Stimulated activated CD8-positive, alpha-beta memory T cell treated with anti-CD3 and anti-CD28 coated beads, Interleukin-7, amount 100 ng/mL, for 24 hours (primary cell): Measurements from ENCODE around the gene TMEM72.

ENCODE experiments used
- DNase-seq: peaks from one replicate; pipeline ENCODE4 v3.0.0-alpha.2; 2020; ENCODE audit warnings: low read depth

TMEM72 gene

DNA sequence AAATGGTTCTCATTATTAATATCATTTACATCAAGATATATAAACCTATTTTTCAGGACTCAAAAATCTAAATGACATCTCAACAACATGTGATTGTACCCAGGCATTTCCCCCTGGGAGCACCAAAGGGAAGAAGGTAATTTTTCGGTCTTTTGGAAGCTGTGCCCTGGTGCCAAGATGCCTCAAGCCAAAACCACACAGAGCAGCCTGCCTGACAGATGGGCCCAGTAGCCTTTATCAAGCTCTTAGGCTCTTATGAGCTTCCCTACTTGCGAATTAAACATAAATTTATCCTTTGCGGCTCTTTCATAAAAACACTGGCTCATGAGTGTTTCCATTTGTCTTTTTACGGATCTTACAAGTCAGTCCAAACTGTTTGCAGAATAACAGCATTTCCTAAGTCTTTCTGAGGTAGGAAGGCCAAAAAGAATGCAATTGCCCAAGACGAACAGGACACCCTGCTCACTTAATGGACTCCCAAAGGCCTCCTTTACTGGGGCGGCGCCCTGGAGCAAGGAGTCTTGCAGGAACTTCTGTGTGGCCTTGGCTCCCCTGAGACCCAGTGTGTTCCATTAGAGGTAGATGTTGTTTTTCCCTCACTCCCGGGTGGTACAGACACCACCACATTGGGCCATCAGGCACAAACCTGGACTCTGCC, 44.4 kb downstream of the TMEM72 start:
- DNase-seq = no peak

DNA sequence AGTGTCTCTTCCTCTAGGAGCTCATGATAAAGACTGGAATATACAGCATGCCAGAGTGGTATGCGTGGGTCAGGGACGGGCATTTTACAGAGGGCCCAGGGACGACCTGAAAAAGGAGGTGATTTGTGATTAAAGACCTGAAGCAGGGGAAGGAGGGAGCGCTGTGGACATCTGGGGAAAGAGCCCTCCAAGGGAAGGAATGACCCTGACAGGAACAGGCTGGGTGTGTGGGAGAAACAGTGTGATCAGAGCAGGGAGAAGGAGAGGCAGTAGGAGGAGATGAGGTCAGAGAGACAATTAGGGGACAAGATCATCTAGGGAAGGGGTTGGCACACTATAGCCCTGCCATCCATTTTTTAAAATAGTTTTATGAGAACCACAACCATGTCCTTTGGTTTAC, 45.1 kb downstream of the TMEM72 start:
- no peak for DNase-seq

DNA sequence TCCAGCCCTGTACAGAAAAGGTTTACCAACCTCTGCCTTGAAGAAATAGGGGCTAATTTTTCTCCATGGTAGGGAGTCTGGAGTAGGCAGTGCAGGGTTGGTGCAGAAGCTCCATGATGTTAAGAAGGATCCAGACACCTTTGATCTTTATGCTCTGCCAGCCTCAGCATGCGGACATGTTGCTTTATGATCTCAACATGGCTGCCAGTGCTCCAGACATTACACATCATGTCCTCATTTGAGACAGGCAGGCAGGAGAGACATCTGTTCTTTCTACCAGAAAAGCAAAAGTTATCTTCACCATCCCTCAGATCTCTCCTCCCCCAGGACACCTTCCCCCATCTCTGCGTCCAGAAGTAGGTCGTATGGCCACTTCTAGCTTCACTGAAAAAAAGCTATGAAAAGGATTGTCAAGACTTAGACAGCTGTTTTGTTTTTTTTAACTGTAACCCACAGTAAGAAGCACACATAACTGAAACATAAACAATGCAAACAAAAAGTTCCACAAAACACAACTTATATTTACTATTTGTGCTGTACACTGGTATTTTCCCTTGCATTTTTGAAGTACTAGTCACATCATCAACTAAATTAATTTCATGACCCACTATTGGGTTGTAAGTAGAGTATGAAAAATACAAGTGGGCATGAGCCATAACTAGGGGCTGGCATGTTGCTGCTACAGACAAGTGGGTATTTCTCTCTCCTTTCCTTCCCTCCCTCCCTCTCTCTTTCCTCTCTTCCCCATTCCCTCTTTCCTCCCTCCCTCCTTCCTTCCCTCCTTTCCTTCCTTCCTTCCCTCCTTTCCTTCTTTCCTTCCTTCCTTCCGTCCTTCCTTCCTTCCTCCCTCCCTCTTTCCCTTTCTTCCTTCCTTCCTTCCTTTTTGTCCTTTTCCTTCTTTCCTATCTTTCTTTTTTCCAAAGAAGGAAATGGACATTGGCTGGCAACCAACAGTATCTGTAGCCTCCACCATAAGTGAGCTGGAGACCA, 45.9 kb downstream of the TMEM72 start:
- no peak for DNase-seq

DNA sequence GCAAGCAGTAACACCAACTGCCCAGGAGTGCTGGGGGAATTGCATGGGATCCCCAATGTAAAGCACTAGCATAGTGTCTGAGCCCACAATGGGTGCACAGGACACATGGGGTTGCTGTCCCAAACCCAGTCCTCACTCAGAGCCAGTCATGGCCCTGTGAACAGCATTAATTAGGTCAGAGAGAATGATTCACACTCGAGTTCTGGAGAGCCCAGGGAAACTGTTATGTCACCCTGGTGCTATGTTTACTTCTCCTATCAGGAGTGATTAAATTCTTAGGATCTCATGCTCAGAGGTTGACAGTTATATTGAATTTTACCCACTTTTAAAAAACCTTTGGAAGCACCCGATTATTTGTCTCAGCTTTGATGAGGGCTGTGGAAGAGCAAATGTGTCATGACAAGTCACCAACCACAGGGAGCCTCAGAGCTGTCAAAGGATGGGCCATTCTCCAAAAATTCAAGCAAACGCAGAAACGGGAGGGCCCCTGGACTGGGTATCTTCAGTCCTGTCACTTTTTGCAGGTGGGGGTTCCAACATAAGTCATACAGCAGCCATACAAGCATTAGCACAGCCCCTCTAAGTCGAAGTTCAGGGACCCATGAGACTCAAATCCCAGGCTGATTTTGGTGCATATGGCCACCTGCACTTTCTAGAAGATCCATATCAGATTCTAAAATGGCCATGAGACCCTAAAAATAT, 47.2 kb downstream of the TMEM72 start:
- DNase-seq = no peak

GRCh38 chr10:44958898-44959246, 47.7 kb downstream of the TMEM72 start:
- no peak for DNase-seq

GRCh38 chr10:44959247-44960087, 48.3 kb downstream of the TMEM72 start, which contains the start of gene RASSF4:
TSS of gene RASSF4 (plus strand) at chr10:44959802. CDS start at chr10:44970203, 10,401 bp downstream.
- DNase-seq = peak; percentile 84

GRCh38 chr10:44960088-44960460, 48.9 kb downstream of the TMEM72 start:
- no peak for DNase-seq

- DNase-seq = no peak
Measured at GRCh38 chr10:44960482-44961229, 49.5 kb downstream of the TMEM72 start.

DNA sequence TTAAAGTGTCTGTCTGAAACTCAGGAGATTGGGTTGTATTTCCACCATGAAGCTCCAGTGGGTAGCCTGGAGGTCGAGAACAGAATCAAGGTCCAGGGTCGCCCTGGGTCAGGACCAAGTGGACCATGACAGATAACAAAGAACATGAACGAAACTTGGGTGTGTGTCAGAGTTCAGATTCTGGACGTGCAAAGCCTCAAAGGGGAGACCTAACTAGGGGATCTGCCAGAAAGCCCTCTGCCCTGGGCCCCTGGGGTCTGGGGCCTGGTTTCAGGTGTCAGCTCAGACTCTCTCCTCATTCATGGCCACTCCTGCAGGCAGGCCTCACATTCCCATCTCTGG, 50.1 kb downstream of the TMEM72 start:
- no peak for DNase-seq

GRCh38 chr10:44961931-44962750, 51.0 kb downstream of the TMEM72 start:
- DNase-seq = no peak

DNA sequence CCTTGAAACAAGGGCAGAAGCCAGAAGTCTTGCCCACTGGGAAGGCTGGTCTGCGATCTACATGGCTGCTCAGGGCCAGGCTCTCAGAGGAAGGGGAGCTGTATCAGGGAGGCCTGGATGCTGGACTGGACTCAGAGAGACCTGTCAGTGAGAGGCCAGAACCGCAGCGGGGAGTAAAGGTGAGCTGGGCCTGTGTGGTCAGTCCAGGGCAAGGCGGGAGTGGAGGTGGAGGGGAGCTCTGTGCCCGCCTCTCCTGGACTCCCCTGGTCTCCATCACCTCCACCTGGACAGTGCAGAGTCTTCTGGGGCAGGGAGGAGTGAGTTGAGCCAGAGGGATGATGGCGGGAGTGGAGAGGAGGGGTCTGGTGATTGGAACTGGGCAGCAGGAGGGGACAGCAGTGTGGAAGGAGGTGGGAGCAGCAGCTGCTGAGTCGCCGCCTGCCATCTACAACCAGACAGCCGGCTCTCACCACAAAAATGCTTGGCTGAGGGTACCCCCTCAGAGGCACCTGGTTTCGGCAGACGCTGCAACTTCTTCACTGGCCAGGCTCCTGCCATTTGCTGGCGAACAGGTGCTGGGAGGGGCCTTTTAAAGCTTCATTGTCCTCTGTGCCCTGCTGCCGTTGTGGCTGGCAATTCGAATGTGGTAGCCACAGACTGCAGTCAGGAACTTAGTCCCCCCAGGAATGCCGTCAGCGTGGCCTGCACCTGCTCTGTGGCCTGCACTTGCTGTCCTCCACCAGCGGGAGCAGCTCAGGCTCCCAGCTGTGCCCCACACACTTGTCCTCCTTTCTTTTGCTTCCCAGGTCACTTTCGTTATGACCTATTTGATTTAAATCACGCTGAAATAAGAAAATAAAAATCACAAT, 52.0 kb downstream of the TMEM72 start:
- DNase-seq = no peak

DNA sequence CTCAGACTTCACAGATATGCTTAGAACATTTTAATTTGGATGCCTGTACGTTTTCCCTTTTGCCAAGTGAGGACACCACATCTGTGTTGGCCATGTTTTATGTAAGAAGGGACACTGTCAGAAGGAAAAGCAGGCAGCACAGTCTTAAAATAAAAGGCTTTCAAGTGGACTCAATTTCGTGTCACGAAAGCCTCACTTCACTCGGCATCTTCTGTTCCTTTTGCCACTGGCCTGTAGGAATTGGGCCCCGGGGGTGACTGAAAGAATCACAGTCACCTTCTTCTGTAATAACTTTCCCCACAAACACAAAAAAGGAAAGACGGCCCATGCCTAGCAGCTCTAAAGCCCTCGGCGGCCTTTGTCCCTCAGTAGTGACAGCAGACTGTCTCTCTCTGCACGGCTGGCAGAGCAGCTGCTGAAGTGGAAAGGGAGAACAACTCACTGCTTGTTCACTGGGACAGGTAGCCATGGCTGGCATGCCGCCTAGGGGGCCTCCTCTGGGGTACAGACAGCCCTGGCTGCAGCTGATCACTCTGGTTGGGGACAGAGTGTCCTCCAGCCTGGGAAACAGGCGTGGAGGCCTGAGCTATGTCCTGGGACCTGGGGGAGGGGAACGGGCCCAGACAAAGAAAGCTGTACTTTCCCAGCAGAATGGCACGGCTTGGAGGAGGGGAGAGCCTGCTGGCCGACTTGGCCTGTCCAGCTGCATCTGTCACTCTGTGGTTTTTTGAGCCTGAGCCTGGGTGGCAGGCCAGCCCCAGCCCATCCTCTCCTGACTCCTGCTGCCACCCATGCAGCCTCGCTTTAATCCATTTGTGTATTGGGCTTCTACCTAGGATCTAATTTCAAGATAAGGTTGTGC, 52.9 kb downstream of the TMEM72 start:
- no peak for DNase-seq

DNA sequence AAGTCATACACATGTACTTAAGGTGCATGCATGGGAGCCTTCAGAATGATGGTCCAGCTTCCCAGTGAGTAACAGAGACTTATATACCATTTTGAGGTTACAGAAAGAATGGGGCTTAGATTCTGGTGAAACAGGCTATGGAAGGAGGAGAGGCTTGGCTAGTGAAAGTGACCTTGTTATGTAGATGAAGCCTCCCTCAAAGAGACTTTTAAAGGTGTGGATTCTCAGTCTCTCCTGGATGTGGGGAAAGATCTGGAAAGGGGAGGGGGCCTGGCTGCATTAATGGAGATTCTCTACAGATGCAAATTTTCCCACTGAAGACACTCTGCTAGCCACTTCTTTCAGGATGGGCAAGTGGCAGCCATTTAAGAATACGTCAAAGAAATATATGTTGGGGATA, 54.0 kb downstream of the TMEM72 start:
- DNase-seq = no peak

- DNase-seq = no peak
Measured at GRCh38 chr10:44965651-44966097, 54.5 kb downstream of the TMEM72 start.

DNA sequence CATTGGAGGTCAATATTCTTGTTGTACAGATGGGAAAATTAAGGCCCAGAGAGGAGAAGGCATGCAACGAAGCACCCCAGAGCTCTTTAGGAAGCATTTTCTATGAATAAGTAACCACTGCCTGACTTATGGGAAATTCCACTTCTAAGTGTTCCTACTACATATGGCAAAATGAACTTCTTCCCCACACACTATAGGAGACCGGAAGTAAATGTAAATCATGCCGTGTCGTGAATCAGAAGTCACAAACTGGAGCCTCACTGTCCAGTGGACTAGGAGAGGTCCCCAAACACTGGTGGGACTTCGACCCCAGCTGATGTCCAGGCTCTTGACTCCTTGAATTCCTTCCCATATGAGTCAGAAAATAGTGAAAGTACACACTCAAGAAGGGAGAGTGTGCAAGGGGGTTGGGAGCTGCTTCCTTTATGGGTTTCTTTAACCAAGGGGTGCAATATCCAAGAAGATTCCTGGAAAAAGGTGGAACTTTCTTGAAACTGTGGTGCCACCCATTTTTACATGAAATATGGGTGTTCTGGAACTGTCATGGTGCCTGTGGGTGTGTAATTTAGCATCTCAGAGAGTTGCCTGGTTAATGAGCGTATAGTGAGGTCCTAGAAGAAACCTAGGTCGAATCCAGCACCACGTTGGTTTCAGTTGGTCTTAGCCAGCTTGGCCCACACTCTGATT, 55.1 kb downstream of the TMEM72 start:
- no peak for DNase-seq

DNA sequence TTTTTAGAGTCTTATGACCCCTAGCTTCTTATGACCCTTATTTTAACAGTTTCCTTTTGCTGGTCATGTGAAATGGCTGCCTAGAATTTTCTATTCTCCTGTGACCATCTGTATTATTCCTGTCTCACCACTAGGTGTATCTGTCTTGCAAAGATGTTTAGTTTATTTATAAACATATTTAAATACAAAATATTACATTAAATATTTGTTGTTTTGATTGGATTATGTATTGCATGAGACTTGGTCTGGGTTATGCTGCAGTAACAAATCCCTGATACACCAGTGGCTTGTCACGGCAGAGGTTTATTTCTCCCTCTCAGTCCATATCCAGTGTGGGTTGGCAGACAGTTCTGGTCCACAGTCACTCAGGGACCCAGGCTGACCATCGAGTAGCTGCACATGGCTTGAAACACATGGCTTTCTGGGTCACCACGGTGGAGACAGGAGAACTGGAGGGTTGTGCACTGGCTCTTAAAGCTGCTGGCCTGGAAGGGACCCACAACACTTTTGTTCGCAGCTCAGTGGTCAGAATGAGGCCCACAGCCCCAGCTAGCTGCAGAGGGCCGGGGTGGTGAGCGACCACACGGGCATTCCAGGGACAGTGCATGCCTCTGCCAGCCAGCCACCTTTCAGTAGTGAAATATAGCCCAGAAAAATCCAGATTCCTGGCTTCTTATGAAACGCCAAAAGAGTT, 55.8 kb downstream of the TMEM72 start:
- no peak for DNase-seq

DNA sequence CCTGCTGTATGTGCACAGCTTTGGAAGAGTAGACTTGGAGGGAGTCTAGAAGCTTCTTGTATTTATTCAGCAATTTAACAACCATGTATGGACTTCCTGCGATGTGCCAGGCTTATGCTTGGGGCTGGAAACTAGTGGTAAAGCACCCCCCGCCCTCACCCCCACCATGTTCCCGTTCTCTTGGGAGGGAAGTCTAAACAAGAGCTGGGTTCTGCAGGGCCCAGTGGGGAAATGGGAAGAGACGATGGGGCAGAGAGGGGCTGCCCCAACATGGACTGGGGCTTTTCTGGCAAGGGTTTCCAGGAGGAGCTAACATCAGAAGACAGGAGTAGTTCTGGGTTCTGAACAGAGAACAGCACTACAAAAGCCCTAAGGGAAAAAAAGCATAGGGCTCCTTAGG, 56.5 kb downstream of the TMEM72 start:
- DNase-seq = no peak
